GM19372 (cell line): ENCODE results near the gene IFT81.

Source experiments
- ATAC-seq: cut with Tn5 transposase; IDR thresholded peaks from one replicate; pipeline ENCODE4 v1.9.1; 2021; ENCODE audit warnings: mild to moderate bottlenecking, low read depth, moderate library complexity; ENCODE audit not compliant: unreplicated experiment

The IFT81 gene

GRCh38 chr12:110266980-110267620 lies 142.9 kb downstream of the IFT81 start:
- ATAC-seq, result no peak
